H1 (cell line): Measurements from ENCODE around the gene CD28. TPM values are rescaled to one million over a fixed set of nuclear protein-coding genes. Genes with fewer than 3 reads are reported as not detected.

ENCODE experiments used
- ASH2L ChIP-seq: fragments of 200-600, 300-600 bp; sonication (generic); IDR thresholded peaks from one replicate; pipeline ENCODE4 v1.7.1; 2017; ENCODE audit warnings: low read length
- BRCA1 ChIP-seq: IDR thresholded peaks from 2 replicates; pipeline ENCODE4 v1.6.1; 2012; ENCODE audit warnings: low read depth, low read length, improper control_type of control experiment
- CREB1 ChIP-seq: IDR thresholded peaks from 2 replicates; pipeline ENCODE4 v1.6.1; 2012; ENCODE audit warnings: inconsistent platforms
- HDAC2 ChIP-seq, 2 experiments: fragments of 300-600 bp in 1 of 2; sonication (generic) in 1 of 2; IDR thresholded peaks; 2 replicates each; pipeline ENCODE4 v1.6.1; 2011 to 2012; ENCODE audit warnings: low read depth in 2 of 2, low read length in 2 of 2, mild to moderate bottlenecking in 2 of 2, moderate library complexity in 2 of 2, borderline replicate concordance in 1 of 2, inconsistent platforms in 1 of 2
- KDM1A ChIP-seq: fragments of 200-600, 300-600 bp; sonication (generic); IDR thresholded peaks from 2 replicates; pipeline ENCODE4 v1.7.1; 2016; ENCODE audit warnings: mild to moderate bottlenecking, low read length, borderline replicate concordance
- SAP30 ChIP-seq: fragments of 300-600 bp; sonication (generic); IDR thresholded peaks from 2 replicates; pipeline ENCODE4 v1.7.1; 2012; ENCODE audit warnings: low read length, moderate library complexity, mild to moderate bottlenecking, inconsistent platforms; ENCODE audit not compliant: insufficient read depth, insufficient replicate concordance
- SIN3A ChIP-seq, 2 experiments: IDR thresholded peaks in 1 of 2; conservative IDR thresholded peaks in 1 of 2; 2 replicates each; pipeline ENCODE4 v1.6.1; 2011 to 2012; ENCODE audit warnings: low read length in 2 of 2, improper control_type of control experiment in 1 of 2, low read depth in 1 of 2, mild to moderate bottlenecking in 1 of 2
- TAF7 ChIP-seq: optimal IDR thresholded peaks from 2 replicates; pipeline ENCODE3; 2011; ENCODE audit warnings: low read depth, mild to moderate bottlenecking, inconsistent platforms, low read length, moderate library complexity, borderline replicate concordance
- polyA plus RNA-seq, 7 experiments: library from polyadenylated mRNA; depleted of rRNA in 3 of 7; stranded (reverse) in 5 of 7; unstranded in 2 of 7; fragments of >200 nt in 5 of 7; fragments of 200-250 nt in 2 of 7; gene quantifications; 1 replicate in 5 of 7; 2 replicates in 1 of 7; 4 replicates in 1 of 7; pipeline versions ENCODE4 v1.2.1 to v1.2.3, GENCODE V29; 2011 to 2013; ENCODE audit warnings: missing spikeins in 2 of 7, mixed read lengths in 2 of 7
- total RNA-seq: library from RNA; stranded (reverse); fragmentation: NEBNext Ultra II Directional; extraction: Animal tissue kit (Norgen Biotek cat#: 25700); gene quantifications from 2 replicates; pipeline ENCODE4 v1.2.1, GENCODE V29; 2021

The CD28 gene
- total and polyA plus RNA-seq, 2 of the 8 experiments (the other 6 are each of a cell fraction or from before 2014, with no cell fraction given): not detected

GRCh38 chr2:203758841-203759689 lies 52.6 kb downstream of the CD28 start (continued):
- TF ChIP-seq SIN3A (conservative IDR thresholded peaks at IDR 0.05 in 1 of 2, IDR thresholded peaks at IDR 0.05 in 1 of 2; ENCODE audit: low read depth in 1 of 2, low read length in 2 of 2) (no peak), ASH2L (no peak), KDM1A (no peak), BRCA1 (no peak), TAF7 (no peak), HDAC2 (IDR thresholded peaks at IDR 0.05; ENCODE audit: borderline replicate concordance in 1 of 2, low read depth in 2 of 2, low read length in 2 of 2) (no peak), CREB1 (no peak), SAP30 (no peak)
